Endodermal cell (in vitro differentiated cells): ENCODE measurements around the gene IQCK. TPM values are rescaled to one million over a fixed set of nuclear protein-coding genes. Genes with fewer than 3 reads are reported as not detected.
A peak's percentile ranks its signal among the peaks of the same experiment; 100 is the strongest.

Experiments used
- DNase-seq: peaks from one replicate; pipeline ENCODE4 v3.0.0-alpha.2; 2017
- H3K27ac ChIP-seq: 2 replicates; pipeline ENCODE4 v1.5.1; 2013; ENCODE audit warnings: mild to moderate bottlenecking, low read depth, low read length, moderate library complexity
- H3K27me3 ChIP-seq: 2 replicates; pipeline ENCODE4 v1.6.1; 2013; ENCODE audit warnings: mild to moderate bottlenecking, low read length, moderate library complexity; ENCODE audit not compliant: insufficient read depth, control insufficient read depth, poor library complexity, severe bottlenecking
- H3K36me3 ChIP-seq: 2 replicates; pipeline ENCODE4 v1.7.0; 2013; ENCODE audit warnings: mild to moderate bottlenecking, low read length, moderate library complexity; ENCODE audit not compliant: control insufficient read depth, insufficient read depth
- H3K4me1 ChIP-seq: one replicate; pipeline ENCODE4 v1.7.0; 2013; ENCODE audit warnings: low read length; ENCODE audit not compliant: control insufficient read depth, insufficient read depth
- H3K4me3 ChIP-seq: 2 replicates; pipeline ENCODE4 v1.5.1; 2013; ENCODE audit warnings: mild to moderate bottlenecking, low read length, moderate library complexity
- H3K9ac ChIP-seq: 2 replicates; pipeline ENCODE4 v1.6.1; 2013; ENCODE audit warnings: mild to moderate bottlenecking, low read length, moderate library complexity; ENCODE audit not compliant: poor library complexity, severe bottlenecking; ENCODE audit errors: extremely low read depth
- H3K9me3 ChIP-seq: 2 replicates; pipeline ENCODE4 v1.6.1; 2013; ENCODE audit warnings: mild to moderate bottlenecking, low read length, moderate library complexity; ENCODE audit not compliant: control insufficient read depth
- H3K27ac Mint-ChIP-seq: 2 replicates; pipeline ENCODE4 v1.8.0; 2020; ENCODE audit warnings: mixed read lengths
- H3K27me3 Mint-ChIP-seq: 2 replicates; pipeline ENCODE4 v1.8.0; 2021; ENCODE audit warnings: mild to moderate bottlenecking, mixed read lengths; ENCODE audit not compliant: insufficient read depth
- H3K36me3 Mint-ChIP-seq: 2 replicates; pipeline ENCODE4 v1.8.0; 2020; ENCODE audit warnings: low read depth, mixed read lengths
- H3K4me1 Mint-ChIP-seq: 2 replicates; pipeline ENCODE4 v1.8.0; 2020; ENCODE audit warnings: mixed read lengths
- H3K4me3 Mint-ChIP-seq: 2 replicates; pipeline ENCODE4 v1.8.0; 2020; ENCODE audit warnings: mild to moderate bottlenecking, moderate library complexity, mixed read lengths
- H3K9me3 Mint-ChIP-seq: 2 replicates; pipeline ENCODE4 v1.8.0; 2020; ENCODE audit warnings: mild to moderate bottlenecking, mixed read lengths
- WGBS, 2 experiments: methylation state at CpG; one replicate each; pipeline versions ENCODE4 v1.1.5 to v1.1.7; 2013; ENCODE audit warnings: missing lambda C conversion rate in 2 of 2, mixed read lengths in 1 of 2; ENCODE audit not compliant: insufficient coverage in 1 of 2, insufficient read length in 1 of 2; 5-methylcytosine and 5-hydroxymethylcytosine counted together
- total RNA-seq, 2 donors: library from RNA; stranded (reverse); fragmentation: NEBNext Ultra II Directional in 1 of 2; extraction: Animal tissue kit (Norgen Biotek cat#: 25700) in 1 of 2; gene quantifications; 2 replicates in 1 of 2; 3 replicates in 1 of 2; pipeline ENCODE4 v1.2.1, GENCODE V29; 2021
- TF ChIP-seq, protein P1 (sequence below): fragments of 200-600 bp; sonication (generic); conservative IDR thresholded peaks from 2 replicates; pipeline ENCODE4 v1.5.0; 2021; ENCODE audit warnings: antibody characterized with exemption, mild to moderate bottlenecking

The IQCK gene
- total RNA-seq, 2 donors from 2014 or later = 21.1 to 30.1 TPM

DNA sequence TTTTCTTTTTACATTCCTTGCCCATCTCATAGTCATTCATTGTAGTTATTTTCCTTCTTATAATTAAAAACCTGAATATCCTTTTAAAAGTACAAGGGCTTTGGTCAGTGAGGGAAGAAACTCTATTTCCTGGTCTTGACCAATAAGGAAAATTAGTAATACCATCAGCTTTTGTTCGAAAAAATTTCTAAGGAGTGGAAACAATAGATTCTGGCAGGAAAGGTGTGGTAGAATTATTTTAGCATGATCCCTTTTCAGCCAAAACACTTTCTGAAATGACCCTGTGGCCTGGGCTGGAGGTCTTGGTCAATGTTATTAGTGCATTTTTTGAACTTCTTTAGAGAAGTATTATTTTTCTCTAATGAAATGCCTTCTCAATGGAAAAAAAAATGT is 36.6 kb downstream of the IQCK start:
- 91 to 100% methylated on average over 1 of the region's 1 CpG for WGBS, 2 experiments
- H3K27ac Mint-ChIP-seq = no peak overlapping the region
- no peak overlapping the region for H3K4me3 ChIP-seq
- no peak for DNase-seq
- H3K9me3 ChIP-seq = no peaks in the 10 kb centered on the region
- no peak overlapping the region for H3K9ac ChIP-seq
- H3K9me3 Mint-ChIP-seq = no peaks in the 10 kb centered on the region
- no peaks in the 10 kb centered on the region for H3K27me3 ChIP-seq
- no peaks in the 10 kb centered on the region for H3K36me3 ChIP-seq
- TF ChIP-seq, protein P1, sequence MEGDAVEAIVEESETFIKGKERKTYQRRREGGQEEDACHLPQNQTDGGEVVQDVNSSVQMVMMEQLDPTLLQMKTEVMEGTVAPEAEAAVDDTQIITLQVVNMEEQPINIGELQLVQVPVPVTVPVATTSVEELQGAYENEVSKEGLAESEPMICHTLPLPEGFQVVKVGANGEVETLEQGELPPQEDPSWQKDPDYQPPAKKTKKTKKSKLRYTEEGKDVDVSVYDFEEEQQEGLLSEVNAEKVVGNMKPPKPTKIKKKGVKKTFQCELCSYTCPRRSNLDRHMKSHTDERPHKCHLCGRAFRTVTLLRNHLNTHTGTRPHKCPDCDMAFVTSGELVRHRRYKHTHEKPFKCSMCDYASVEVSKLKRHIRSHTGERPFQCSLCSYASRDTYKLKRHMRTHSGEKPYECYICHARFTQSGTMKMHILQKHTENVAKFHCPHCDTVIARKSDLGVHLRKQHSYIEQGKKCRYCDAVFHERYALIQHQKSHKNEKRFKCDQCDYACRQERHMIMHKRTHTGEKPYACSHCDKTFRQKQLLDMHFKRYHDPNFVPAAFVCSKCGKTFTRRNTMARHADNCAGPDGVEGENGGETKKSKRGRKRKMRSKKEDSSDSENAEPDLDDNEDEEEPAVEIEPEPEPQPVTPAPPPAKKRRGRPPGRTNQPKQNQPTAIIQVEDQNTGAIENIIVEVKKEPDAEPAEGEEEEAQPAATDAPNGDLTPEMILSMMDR = no peak
- H3K36me3 Mint-ChIP-seq = peaks cover 3% of the 10 kb centered on the region
- peaks cover 25% of the 10 kb centered on the region for H3K4me1 Mint-ChIP-seq
- H3K4me3 Mint-ChIP-seq = no peak overlapping the region
- no peaks in the 10 kb centered on the region for H3K27me3 Mint-ChIP-seq
- no peak overlapping the region for H3K27ac ChIP-seq
- peaks cover 7% of the 10 kb centered on the region for H3K4me1 ChIP-seq

GRCh38 chr16:19755268-19755667 is 37.2 kb downstream of the IQCK start:
- Mint-ChIP-seq H3K36me3 (peaks cover 3% of the 10 kb centered on the region), H3K27ac (no peak overlapping the region), H3K9me3 (no peaks in the 10 kb centered on the region), H3K4me3 (no peak overlapping the region), H3K4me1 (peaks cover 25% of the 10 kb centered on the region), H3K27me3 (no peaks in the 10 kb centered on the region)
- H3K9me3 ChIP-seq = no peaks in the 10 kb centered on the region
- WGBS, 2 experiments = 90 to 100% methylated on average over 3 of the region's 3 CpGs
- H3K9ac ChIP-seq = no peak overlapping the region
- no peaks in the 10 kb centered on the region for H3K36me3 ChIP-seq
- H3K4me1 ChIP-seq = peaks cover 7% of the 10 kb centered on the region
- H3K27ac ChIP-seq = no peak overlapping the region
- H3K27me3 ChIP-seq = no peaks in the 10 kb centered on the region
- H3K4me3 ChIP-seq = no peak overlapping the region
- DNase-seq = no peak
- TF ChIP-seq, protein P1 = peak; percentile 22

GRCh38 chr16:19757026-19757425 is 39.0 kb downstream of the IQCK start:
- Histone ChIP-seq H3K9ac (no peak overlapping the region), H3K36me3 (no peaks in the 10 kb centered on the region), H3K27ac (no peak overlapping the region), H3K4me3 (no peak overlapping the region), H3K27me3 (no peaks in the 10 kb centered on the region), H3K9me3 (no peaks in the 10 kb centered on the region), H3K4me1 (peaks cover 7% of the 10 kb centered on the region)
- H3K9me3 Mint-ChIP-seq = no peaks in the 10 kb centered on the region
- TF ChIP-seq, protein P1 = no peak
- H3K4me1 Mint-ChIP-seq = peaks cover 18% of the 10 kb centered on the region
- H3K27ac Mint-ChIP-seq = no peak overlapping the region
- 93 to 94% methylated on average over 5 of the region's 5 CpGs for WGBS, 2 experiments
- peaks cover 1% of the 10 kb centered on the region for H3K36me3 Mint-ChIP-seq
- DNase-seq = no peak
- no peak overlapping the region for H3K4me3 Mint-ChIP-seq
- H3K27me3 Mint-ChIP-seq = no peaks in the 10 kb centered on the region
